GM12865 (cell line): ENCODE data around the gene VDAC2.

Source experiments
- DNase-seq: peaks from one replicate; pipeline ENCODE4 v3.0.0; 2010; ENCODE audit warnings: low read depth
- H3K4me3 ChIP-seq: 2 replicates; pipeline ENCODE4 v1.5.1; 2011; ENCODE audit warnings: mild to moderate bottlenecking, low read depth, low read length, control low read depth
- CTCF ChIP-seq: IDR thresholded peaks from 2 replicates; pipeline ENCODE4 v1.5.1; 2011; ENCODE audit warnings: low read length, control low read depth, low read depth, inconsistent platforms; ENCODE audit not compliant: insufficient read depth; ENCODE audit errors: missing control alignments

The VDAC2 gene

GRCh38 chr10:75243426-75243825 lies 32.8 kb downstream of the VDAC2 start:
- H3K4me3 ChIP-seq, result no peak overlapping the region
- no peak for DNase-seq
- TF ChIP-seq CTCF, result no peak

- no peak for TF ChIP-seq CTCF
- no peak for DNase-seq
- no peak overlapping the region for H3K4me3 ChIP-seq
Measured at GRCh38 chr10:75244487-75245353, 34.1 kb downstream of the VDAC2 start.

GRCh38 chr10:75245354-75246250 lies 35.0 kb downstream of the VDAC2 start:
- TF ChIP-seq CTCF, result no peak
- H3K4me3 ChIP-seq, result no peak overlapping the region
- DNase-seq, result no peak

GRCh38 chr10:75246506-75246905 lies 35.9 kb downstream of the VDAC2 start:
- DNase-seq, result no peak
- TF ChIP-seq CTCF, result no peak
- no peak overlapping the region for H3K4me3 ChIP-seq

GRCh38 chr10:75247797-75248196 lies 37.2 kb downstream of the VDAC2 start:
- no peak overlapping the region for H3K4me3 ChIP-seq
- no peak for TF ChIP-seq CTCF
- DNase-seq, result no peak

- DNase-seq, result no peak
- no peak for TF ChIP-seq CTCF
- no peak overlapping the region for H3K4me3 ChIP-seq
Measured at GRCh38 chr10:75250934-75251333, 40.3 kb downstream of the VDAC2 start.
